ENCODE results near the gene ANTXR1.

DNA sequence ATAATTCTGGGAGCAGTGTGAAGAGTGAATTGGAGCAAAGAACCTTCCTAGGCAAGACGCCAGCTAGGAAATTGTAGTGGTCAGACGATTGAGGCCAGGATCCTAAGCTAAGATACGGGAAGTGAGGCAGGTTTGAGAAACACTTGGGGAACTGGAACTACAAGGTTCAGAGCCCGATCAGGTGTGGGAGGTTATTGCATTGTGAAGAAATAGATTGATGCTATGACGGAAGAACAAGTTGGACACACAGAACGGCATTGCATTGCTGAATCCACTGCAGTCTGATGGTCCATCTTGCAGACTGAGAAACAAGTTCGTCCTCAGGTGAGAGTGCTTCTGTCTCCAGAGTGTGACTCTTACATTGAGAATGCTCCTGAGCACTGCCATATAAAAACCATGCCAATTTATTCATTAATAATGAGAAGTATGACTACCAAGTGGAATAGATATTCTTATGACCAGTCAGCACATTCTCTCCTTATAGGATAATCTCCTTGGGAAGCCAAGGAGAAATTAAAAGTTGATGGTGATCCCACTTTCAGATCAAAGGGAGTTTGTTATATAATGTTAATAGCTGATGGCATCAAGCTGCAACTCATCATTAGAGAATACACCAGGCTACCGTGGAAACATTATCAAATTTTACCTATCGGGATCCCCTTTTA lies 30.9 kb downstream of the ANTXR1 start:
- TF ChIP-seq, protein P1, sequence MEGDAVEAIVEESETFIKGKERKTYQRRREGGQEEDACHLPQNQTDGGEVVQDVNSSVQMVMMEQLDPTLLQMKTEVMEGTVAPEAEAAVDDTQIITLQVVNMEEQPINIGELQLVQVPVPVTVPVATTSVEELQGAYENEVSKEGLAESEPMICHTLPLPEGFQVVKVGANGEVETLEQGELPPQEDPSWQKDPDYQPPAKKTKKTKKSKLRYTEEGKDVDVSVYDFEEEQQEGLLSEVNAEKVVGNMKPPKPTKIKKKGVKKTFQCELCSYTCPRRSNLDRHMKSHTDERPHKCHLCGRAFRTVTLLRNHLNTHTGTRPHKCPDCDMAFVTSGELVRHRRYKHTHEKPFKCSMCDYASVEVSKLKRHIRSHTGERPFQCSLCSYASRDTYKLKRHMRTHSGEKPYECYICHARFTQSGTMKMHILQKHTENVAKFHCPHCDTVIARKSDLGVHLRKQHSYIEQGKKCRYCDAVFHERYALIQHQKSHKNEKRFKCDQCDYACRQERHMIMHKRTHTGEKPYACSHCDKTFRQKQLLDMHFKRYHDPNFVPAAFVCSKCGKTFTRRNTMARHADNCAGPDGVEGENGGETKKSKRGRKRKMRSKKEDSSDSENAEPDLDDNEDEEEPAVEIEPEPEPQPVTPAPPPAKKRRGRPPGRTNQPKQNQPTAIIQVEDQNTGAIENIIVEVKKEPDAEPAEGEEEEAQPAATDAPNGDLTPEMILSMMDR (conservative IDR thresholded peaks at IDR 0.05; ENCODE audit: low read depth, low read length): no peak
- TF ChIP-seq EZH2 (IDR thresholded peaks at IDR 0.05; ENCODE audit: borderline replicate concordance, low read depth, low read length, poor library complexity, severe bottlenecking): no peak

Data from A673 (cell line).